A673 (cell line): ENCODE results near the gene INHA. TPM values are rescaled to one million over a fixed set of nuclear protein-coding genes. Genes with fewer than 3 reads are reported as not detected.

ENCODE experiments used
- BruUV-seq: library from RNA; stranded (reverse); fragments of 400-500 nt; replicated peaks from 2 replicates; lab custom pipeline; 2021; lab: Mats Ljungman, UMichigan
- CTCF ChIA-PET: fragments of 300-600 bp; sonication (Branson Sonifier 250); formaldehyde crosslinking; loops from one replicate; lab custom pipeline; 2022; ENCODE audit warnings: antibody characterized with exemption; lab: Charles Lee
- POLR2A ChIA-PET: fragments of 300-600 bp; sonication (Branson Sonifier 250); formaldehyde crosslinking; loops from one replicate; lab custom pipeline; 2022; ENCODE audit warnings: antibody characterized with exemption; ENCODE audit not compliant: low non-redundant PET; lab: Charles Lee
- DNase-seq: peaks from one replicate; pipeline ENCODE4 v3.0.0-alpha.2; 2015; ENCODE audit warnings: low spot score
- H3K27ac ChIP-seq: fragments of 200-600 bp; sonication (generic); 2 replicates; pipeline ENCODE4 v1.5.1; 2016; ENCODE audit warnings: mixed run types, low read depth, mild to moderate bottlenecking, mixed read lengths, antibody characterized with exemption, low read length; ENCODE audit not compliant: poor library complexity, severe bottlenecking
- H3K27me3 ChIP-seq: fragments of 200-600 bp; sonication (generic); replicated peaks from 2 replicates; pipeline ENCODE4 v1.6.1; 2017; ENCODE audit warnings: mixed run types, low read depth, mild to moderate bottlenecking, mixed read lengths, antibody characterized with exemption, low read length; ENCODE audit not compliant: insufficient read depth, poor library complexity
- H3K36me3 ChIP-seq: fragments of 200-600 bp; sonication (generic); 2 replicates; pipeline ENCODE4 v1.6.1; 2016; ENCODE audit warnings: mixed run types, mild to moderate bottlenecking, mixed read lengths, antibody characterized with exemption, low read length; ENCODE audit not compliant: insufficient read depth, poor library complexity, severe bottlenecking
- H3K4me1 ChIP-seq: fragments of 200-600 bp; sonication (generic); 2 replicates; pipeline ENCODE4 v1.6.1; 2017; ENCODE audit warnings: mixed run types, mild to moderate bottlenecking, mixed read lengths, antibody characterized with exemption, low read length; ENCODE audit not compliant: insufficient read depth, poor library complexity, severe bottlenecking
- H3K4me3 ChIP-seq: fragments of 200-600 bp; sonication (generic); 2 replicates; pipeline ENCODE4 v1.5.1; 2016; ENCODE audit warnings: low read depth, mixed run types, mild to moderate bottlenecking, mixed read lengths, low read length; ENCODE audit not compliant: poor library complexity, severe bottlenecking
- H3K9me3 ChIP-seq: fragments of 200-600 bp; sonication (generic); 2 replicates; pipeline ENCODE4 v1.6.1; 2016; ENCODE audit warnings: mixed run types, low read depth, mild to moderate bottlenecking, mixed read lengths, antibody characterized with exemption, low read length; ENCODE audit not compliant: poor library complexity, severe bottlenecking
- CTCF ChIP-seq: fragments of 300-800, 200-600 bp; sonication (generic); conservative IDR thresholded peaks from 2 replicates; pipeline ENCODE4 v1.5.1; 2017; ENCODE audit warnings: low read depth, mild to moderate bottlenecking, antibody characterized with exemption, low read length, moderate library complexity, mixed read lengths
- EZH2 ChIP-seq: fragments of 200-600 bp; sonication (generic); IDR thresholded peaks from 2 replicates; pipeline ENCODE4 v1.6.1; 2017; ENCODE audit warnings: borderline replicate concordance, low read depth, mild to moderate bottlenecking, mixed read lengths, antibody characterized with exemption, low read length; ENCODE audit not compliant: poor library complexity, severe bottlenecking
- intact Hi-C: fragments of 100-400 bp; cut with micrococcal nuclease; formaldehyde crosslinking; loops from one replicate; pipeline ENCODE4 v1.10.0; 2022; ENCODE audit not compliant: unreplicated experiment
- total RNA-seq: library from RNA; stranded (reverse); gene quantifications from 2 replicates; pipeline ENCODE4 v1.2.3, GENCODE V29; 2021

INHA gene
- total RNA-seq, 1 experiment from 2014 or later: not detected

DNA sequence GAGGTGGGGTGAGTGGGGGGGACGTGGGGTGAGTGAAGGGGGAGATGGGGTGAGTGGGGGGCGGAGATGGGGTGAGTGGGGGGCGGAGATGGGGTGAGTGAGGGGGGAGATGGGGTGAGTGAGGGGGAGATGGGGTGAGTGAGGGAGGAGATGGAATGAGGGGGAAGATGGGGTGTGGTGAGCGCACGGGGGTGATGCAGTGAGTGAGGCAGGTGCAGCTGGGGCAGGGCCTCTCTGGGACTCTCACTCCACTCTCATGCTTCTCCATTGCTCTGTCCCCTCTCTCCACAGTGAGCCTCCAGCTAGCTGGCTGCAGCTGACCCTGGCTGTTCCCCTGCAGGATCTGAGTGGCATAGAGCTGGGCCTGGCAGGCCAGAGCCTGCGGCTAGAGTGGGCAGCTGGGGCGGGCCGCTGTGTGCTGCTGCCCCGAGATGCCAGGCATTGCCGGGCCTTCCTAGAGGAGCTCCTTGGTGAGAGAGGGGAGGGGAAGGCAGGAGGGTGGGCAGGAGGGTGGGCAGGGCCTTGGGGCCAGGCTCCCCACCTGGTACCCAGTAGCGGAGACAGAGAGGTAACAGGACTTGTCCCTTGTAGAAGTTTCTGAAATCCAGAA, 41.5 kb downstream of the INHA start:
- no peak overlapping the region for H3K4me3 ChIP-seq
- no peaks in the 10 kb centered on the region for H3K27me3 ChIP-seq
- no TSS peak for BruUV-seq
- CTCF ChIA-PET: no interaction called here
- H3K36me3 ChIP-seq: no peaks in the 10 kb centered on the region
- POLR2A ChIA-PET: no interaction called here
- no peaks in the 10 kb centered on the region for H3K4me1 ChIP-seq
- no peak overlapping the region for H3K27ac ChIP-seq
- TF ChIP-seq EZH2 (no peak), CTCF (no peak)
- no peaks in the 10 kb centered on the region for H3K9me3 ChIP-seq
- intact Hi-C loops: no loop called here
- no peak for DNase-seq

DNA sequence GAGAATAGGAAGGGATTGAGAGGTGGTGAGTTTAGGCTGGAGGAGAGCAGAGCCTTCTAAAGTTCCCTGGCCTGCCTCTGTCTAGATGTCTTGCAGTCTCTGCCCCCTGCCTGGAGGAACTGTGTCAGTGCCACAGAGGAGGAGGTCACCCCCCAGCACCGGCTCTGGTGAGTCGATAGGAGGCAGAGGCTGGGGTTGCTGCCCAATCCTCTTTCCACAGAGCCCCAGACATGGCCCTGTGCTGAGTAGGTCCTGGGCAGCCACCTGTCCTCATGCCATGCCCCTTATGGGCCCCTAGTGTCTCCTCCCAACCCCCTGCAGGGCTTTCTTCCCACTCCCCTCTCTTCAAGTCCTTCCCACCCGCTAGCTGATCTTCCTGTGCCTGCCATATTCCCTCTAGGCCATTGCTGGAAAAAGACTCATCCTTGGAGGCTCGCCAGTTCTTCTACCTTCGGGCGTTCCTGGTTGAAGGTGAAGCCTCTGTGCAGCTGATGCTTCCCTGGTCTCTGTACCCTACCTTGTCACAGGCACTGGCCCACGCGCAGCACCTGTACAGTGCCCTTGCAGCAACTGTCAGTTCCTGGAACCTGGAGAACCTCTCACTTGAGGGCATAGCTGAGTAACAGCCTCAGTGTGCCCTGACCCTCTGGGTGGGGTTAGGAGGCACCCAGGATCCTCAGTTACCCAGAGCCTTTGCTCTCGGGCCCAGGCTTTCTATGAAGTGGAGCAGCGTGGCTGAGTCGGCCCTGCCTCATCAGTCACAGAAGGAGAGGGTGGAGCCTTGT, 42.2 kb downstream of the INHA start:
- no peaks in the 10 kb centered on the region for H3K36me3 ChIP-seq
- H3K9me3 ChIP-seq: no peaks in the 10 kb centered on the region
- ChIA-PET POLR2A (no interaction called here), CTCF (no interaction called here)
- no peak for TF ChIP-seq CTCF
- TF ChIP-seq EZH2: no peak
- H3K4me3 ChIP-seq: no peak overlapping the region
- no peak overlapping the region for H3K27ac ChIP-seq
- no peaks in the 10 kb centered on the region for H3K4me1 ChIP-seq
- no peaks in the 10 kb centered on the region for H3K27me3 ChIP-seq
- BruUV-seq: no TSS peak
- no peak for DNase-seq
- intact Hi-C loops: no loop called here

- BruUV-seq: no TSS peak
- intact Hi-C loops: no loop called here
- DNase-seq: no peak
- TF ChIP-seq CTCF: no peak
- no peak for TF ChIP-seq EZH2
- CTCF ChIA-PET: interaction anchor here (0.5 kb wide), 1 partner anchor 1487 kb away, joined by 3 read pairs; no protein-coding TSS in a partner anchor
- Histone ChIP-seq H3K27ac (no peak overlapping the region), H3K4me1 (no peaks in the 10 kb centered on the region), H3K4me3 (no peak overlapping the region), H3K36me3 (no peaks in the 10 kb centered on the region), H3K27me3 (no peaks in the 10 kb centered on the region), H3K9me3 (no peaks in the 10 kb centered on the region)
- POLR2A ChIA-PET: no interaction called here
Observed at GRCh38 chr2:219615036-219615435, 42.9 kb downstream of the INHA start.
